ENCODE data around the gene SLCO4A1.

The SLCO4A1 gene

DNA sequence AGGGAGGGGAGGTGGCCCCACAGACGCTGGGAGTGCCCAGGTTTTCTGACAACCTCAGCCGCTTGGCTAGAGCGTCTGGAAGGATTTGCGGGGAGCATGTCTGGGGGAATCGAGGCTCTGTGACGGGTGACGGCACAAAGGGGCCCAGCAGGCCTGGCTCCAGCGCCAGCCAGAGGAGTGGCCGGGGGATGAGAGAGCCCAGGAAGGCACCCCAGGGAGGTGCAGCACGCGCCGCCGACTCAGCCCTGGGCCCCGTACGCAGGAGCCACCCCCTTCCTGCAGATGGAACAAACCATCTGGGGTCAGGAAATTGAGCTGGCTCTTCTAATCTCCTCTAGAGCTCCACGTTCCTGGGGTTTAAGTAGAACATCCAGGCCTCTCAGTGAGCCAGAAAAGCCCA lies 5.9 kb upstream of the SLCO4A1 start:
- in situ Hi-C loops (cut with MboI; ENCODE audit: low sequenced_read_pairs): no loop called here

GRCh38 chr20:62637110-62637509 lies 5.2 kb upstream of the SLCO4A1 start:
- in situ Hi-C loops (cut with MboI; ENCODE audit: low sequenced_read_pairs): no loop called here

- in situ Hi-C loops (cut with MboI; ENCODE audit: low sequenced_read_pairs): no loop called here
These were observed 4.7 kb upstream of the SLCO4A1 start for GRCh38 chr20:62637521-62638054.

GRCh38 chr20:62638055-62638570 lies 4.2 kb upstream of the SLCO4A1 start:
- in situ Hi-C loops (cut with MboI; ENCODE audit: low sequenced_read_pairs): no loop called here

GRCh38 chr20:62638679-62639406 lies 3.5 kb upstream of the SLCO4A1 start:
- in situ Hi-C loops (cut with MboI; ENCODE audit: low sequenced_read_pairs): no loop called here

DNA sequence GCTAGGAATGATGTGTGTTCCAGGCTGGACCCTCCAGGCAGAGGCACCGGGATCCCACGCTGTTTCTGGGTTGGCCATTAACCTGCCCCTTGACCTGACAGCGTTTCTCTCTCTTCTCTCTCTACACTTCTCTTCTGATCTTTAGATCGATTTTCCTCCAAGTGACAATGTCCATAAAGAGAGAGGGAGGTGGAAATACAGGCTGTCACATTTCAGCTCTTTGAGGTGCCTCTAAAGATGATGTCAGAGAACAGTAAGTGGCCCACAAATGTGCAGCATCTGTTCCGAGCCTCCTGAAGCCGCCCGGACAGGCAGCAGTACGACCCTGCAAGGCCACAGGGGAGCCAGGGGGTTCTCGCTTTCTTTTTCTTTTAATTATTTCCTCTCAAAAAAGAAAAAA lies 2.5 kb upstream of the SLCO4A1 start:
- in situ Hi-C loops (cut with MboI; ENCODE audit: low sequenced_read_pairs): no loop called here

DNA sequence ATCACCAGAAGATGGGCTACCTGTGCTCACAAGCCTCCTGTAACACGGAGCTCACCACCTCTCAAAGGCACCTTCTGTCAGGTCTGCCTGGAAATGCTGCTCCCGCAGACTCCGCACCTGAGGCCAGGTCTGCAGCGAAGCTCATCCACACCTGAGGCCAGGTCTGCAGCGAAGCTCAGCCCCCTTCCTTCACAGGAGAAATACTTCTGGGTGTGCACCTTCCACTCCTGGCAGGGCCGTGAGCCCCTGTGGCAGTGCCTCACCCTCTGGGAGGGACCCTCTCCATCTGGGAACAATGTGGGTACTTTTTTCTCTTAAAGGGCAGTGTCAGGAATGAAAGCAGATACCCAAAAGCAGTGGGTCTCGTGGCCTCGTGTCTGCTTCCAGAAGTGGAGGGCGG lies 1.4 kb upstream of the SLCO4A1 start:
- in situ Hi-C loops (cut with MboI; ENCODE audit: low sequenced_read_pairs): no loop called here

- in situ Hi-C loops (cut with MboI; ENCODE audit: low sequenced_read_pairs): no loop called here
These were observed 817 bp upstream of the SLCO4A1 start for GRCh38 chr20:62641321-62642050.

DNA sequence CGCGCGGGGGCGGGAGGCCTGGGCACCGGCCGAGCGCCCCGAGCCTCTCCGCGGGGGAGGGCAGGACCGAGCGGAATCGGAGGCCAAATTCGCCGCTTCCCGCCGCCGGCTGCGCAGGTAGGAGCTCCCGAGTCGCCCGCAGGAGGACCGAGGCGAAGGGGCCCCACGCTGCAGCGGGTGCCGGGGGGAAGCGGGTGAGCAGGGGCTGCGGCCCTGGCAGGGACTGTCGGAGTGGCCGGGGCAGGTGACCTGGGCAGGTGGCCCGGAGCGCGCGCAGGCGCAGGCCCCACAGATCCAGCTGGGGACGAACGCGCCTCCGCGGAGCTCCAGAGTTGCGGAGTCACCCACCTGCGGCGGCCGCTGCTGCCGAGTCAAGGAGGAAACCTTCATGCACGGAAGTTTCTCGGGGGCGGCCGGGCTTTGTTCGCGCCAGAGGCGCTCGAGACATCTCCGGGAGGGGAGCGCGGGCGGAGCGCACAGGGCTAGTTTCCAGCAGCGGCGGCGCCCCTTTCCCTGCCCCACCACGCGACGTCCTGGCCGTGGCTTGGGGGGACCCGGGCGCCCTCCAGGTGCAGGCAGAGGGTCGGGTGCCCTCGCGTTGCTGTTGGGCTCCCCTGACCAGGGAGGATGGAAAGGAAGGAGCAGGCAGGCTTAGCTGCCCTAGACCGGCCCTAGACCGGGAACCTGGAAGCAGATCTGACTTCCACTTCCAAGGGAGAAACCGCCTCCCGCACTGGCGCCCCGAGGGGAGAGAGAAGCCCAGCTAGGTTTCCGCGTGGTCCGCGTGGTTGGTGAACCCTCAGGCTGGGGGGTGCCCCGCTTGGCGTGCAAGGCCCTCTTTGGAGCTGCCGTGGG lies 590 bp downstream of the SLCO4A1 start:
- in situ Hi-C loops (cut with MboI; ENCODE audit: low sequenced_read_pairs): no loop called here

- in situ Hi-C loops (cut with MboI; ENCODE audit: low sequenced_read_pairs): no loop called here
These were observed 1.3 kb downstream of the SLCO4A1 start for GRCh38 chr20:62643521-62644043.

DNA sequence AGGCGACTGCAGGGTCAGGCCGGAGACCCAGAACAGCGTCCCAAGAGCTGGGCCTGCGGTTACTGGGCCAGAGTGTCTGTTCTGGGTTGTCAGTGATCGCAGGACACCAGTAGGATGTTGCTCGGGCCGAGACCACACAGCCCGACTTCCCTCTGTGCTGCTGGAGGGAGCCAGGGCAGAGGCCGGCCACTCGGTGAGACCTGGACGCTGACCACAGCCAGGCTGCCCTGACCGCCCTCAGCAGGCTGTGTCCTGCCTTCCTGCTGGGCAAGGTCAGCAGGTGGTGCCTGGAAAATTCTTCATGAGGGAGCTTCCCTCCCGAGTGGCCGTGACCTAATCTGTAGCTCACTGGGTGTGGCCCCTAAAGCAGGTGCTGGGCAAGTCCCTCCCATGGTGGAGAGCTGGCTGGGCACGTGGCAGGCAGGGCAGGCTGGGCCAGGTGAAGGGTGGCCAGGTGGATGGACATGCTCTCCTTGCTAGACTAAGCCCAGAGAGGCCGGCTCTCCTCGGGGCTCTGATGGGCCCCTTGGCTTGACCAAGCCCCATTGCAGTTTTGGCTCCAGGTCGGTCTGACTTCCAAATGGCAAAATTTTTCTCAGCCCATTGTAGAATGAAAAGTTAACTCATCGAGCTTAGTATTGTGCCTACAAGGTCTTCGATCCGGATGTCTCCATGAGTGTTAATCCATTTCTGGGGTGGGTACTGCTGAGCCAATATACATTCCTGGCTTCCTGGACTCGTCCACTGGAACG lies 1.9 kb downstream of the SLCO4A1 start:
- in situ Hi-C loops (cut with MboI; ENCODE audit: low sequenced_read_pairs): no loop called here

- in situ Hi-C loops (cut with MboI; ENCODE audit: low sequenced_read_pairs): no loop called here
These were observed 2.6 kb downstream of the SLCO4A1 start for GRCh38 chr20:62644802-62645496.

DNA sequence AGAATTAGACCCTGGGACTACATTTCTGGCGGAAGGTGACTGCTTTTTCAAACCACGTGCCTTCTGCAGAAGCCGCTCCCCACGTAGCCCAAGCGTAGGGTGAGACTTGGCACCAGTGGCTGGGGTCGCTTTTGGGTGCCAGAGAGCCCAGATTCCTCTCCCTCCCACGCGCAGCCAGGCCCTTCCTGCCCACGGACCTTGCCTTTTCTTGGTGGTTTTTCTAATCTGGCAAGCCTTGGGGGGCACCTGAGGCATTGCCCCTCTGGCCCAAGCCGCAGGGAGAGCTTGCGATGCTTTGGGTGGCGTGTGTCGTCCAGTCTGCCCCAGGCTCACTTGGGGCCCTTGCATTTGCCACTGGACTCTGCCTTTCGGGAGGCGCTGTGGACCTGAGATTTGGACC lies 3.3 kb downstream of the SLCO4A1 start:
- in situ Hi-C loops (cut with MboI; ENCODE audit: low sequenced_read_pairs): no loop called here

- in situ Hi-C loops (cut with MboI; ENCODE audit: low sequenced_read_pairs): no loop called here
These were observed 4.7 kb downstream of the SLCO4A1 start for GRCh38 chr20:62646851-62647520.

- in situ Hi-C loops (cut with MboI; ENCODE audit: low sequenced_read_pairs): no loop called here
These were observed 5.4 kb downstream of the SLCO4A1 start for GRCh38 chr20:62647521-62648317.

- in situ Hi-C loops (cut with MboI; ENCODE audit: low sequenced_read_pairs): no loop called here
These were observed 6.2 kb downstream of the SLCO4A1 start for GRCh38 chr20:62648318-62648995.

DNA sequence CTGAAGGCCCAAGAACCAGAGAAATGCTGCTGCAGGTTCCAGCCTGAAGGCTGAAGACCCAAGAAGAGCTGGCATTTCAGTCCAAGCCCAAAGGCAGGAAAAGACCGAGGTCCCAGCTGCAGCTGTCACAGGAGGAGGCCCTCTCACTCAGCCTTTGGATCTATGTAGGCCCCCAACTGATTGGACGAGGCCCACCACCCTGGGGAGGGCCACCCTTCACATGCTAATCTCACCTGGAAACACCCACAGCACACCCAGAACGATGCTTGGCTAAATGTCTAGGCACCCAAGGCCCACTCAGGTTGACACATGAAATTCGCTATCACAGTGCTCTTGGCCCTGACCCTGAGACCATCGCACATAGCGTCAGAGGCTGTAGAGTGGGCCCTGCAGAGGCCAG lies 6.8 kb downstream of the SLCO4A1 start:
- in situ Hi-C loops (cut with MboI; ENCODE audit: low sequenced_read_pairs): no loop called here

All from HL-60/S4 treated with phorbol 12-myristate 13-acetate at 8.2 ng/mL for 4 days and 3 days (cell line).